HEK293 (cell line): ENCODE results near the gene CCDC184.

Experiments used
- CTCF ChIA-PET: fragments of 350-600 bp; formaldehyde crosslinking; extraction: SDS; loops from one replicate; lab custom pipeline; 2021; ENCODE audit warnings: antibody characterized with exemption; lab: Yijun Ruan, JAX
- POLR2A ChIA-PET: fragments of 300-600 bp; formaldehyde crosslinking; extraction: SDS; loops from one replicate; lab custom pipeline; 2020; ENCODE audit warnings: antibody characterized with exemption, inconsistent platforms; lab: Yijun Ruan, JAX
- H3K27ac ChIP-seq: fragments of 200-500 bp; sonication (Bioruptor generic); 2 replicates; pipeline ENCODE4 v1.5.1; 2014; ENCODE audit warnings: low read depth, low read length, control low read depth, inconsistent platforms; ENCODE audit errors: extremely low read depth
- H3K36me3 ChIP-seq, 2 experiments: fragments of 200-500 bp in 1 of 2; sonication (Bioruptor generic) in 1 of 2; 1 replicate in 1 of 2; 2 replicates in 1 of 2; pipeline ENCODE4 v1.5.1; 2014 to 2017; ENCODE audit warnings: inconsistent platforms in 2 of 2, low read length in 2 of 2; ENCODE audit not compliant: control insufficient read depth in 2 of 2, insufficient read depth in 1 of 2
- H3K4me1 ChIP-seq: fragments of 200-500 bp; sonication (Bioruptor generic); 2 replicates; pipeline ENCODE4 v1.5.1; 2014; ENCODE audit warnings: mild to moderate bottlenecking, low read length, inconsistent platforms; ENCODE audit not compliant: control insufficient read depth, insufficient read depth
- H3K4me3 ChIP-seq: 2 replicates; pipeline ENCODE4 v1.5.1; 2011; ENCODE audit warnings: low read depth, mild to moderate bottlenecking, control low read depth, low read length, moderate library complexity
- H3K9me3 ChIP-seq: fragments of 200-500 bp; sonication (Bioruptor generic); 2 replicates; pipeline ENCODE4 v1.5.1; 2014; ENCODE audit warnings: low read depth, low read length, inconsistent platforms; ENCODE audit not compliant: control insufficient read depth, insufficient read depth
- GFI1B ChIP-seq: fragments of 450-650 bp; formaldehyde crosslinking; IDR thresholded peaks from 2 replicates; pipeline ENCODE4 v1.5.1; 2016; ENCODE audit warnings: missing biosample characterization, missing genetic modification characterization
- GLI4 ChIP-seq: fragments of 450-650 bp; formaldehyde crosslinking; IDR thresholded peaks from 2 replicates; pipeline ENCODE4 v1.5.1; 2016; ENCODE audit warnings: missing biosample characterization, missing genetic modification characterization
- HOXA7 ChIP-seq: sonication (generic); formaldehyde crosslinking; IDR thresholded peaks from 2 replicates; pipeline ENCODE4 v1.8.1; 2022; ENCODE audit warnings: missing genetic modification reagents, borderline replicate concordance
- KLF8 ChIP-seq: fragments of 450-650 bp; formaldehyde crosslinking; IDR thresholded peaks from 2 replicates; pipeline ENCODE4 v1.5.1; 2016; ENCODE audit warnings: missing biosample characterization, missing genetic modification characterization
- PRDM1 ChIP-seq: fragments of 450-650 bp; formaldehyde crosslinking; IDR thresholded peaks from 2 replicates; pipeline ENCODE4; 2016; ENCODE audit warnings: missing biosample characterization, missing genetic modification characterization
- RBAK ChIP-seq: fragments of 450-650 bp; formaldehyde crosslinking; IDR thresholded peaks from 2 replicates; pipeline ENCODE4 v1.5.1; 2016; ENCODE audit warnings: missing biosample characterization, missing genetic modification characterization
- REPIN1 ChIP-seq: fragments of 450-650 bp; formaldehyde crosslinking; IDR thresholded peaks from 2 replicates; pipeline ENCODE4 v1.5.1; 2017; ENCODE audit warnings: missing biosample characterization, missing genetic modification characterization, low read depth
- SCRT2 ChIP-seq: fragments of 450-650 bp; formaldehyde crosslinking; IDR thresholded peaks from 2 replicates; pipeline ENCODE4 v1.5.1; 2016; ENCODE audit warnings: missing biosample characterization, missing genetic modification characterization
- TRIM28 ChIP-seq: IDR thresholded peaks from 2 replicates; pipeline ENCODE4 v1.6.1; 2011; ENCODE audit warnings: low read length, control low read depth, borderline replicate concordance
- WT1 ChIP-seq: fragments of 450-650 bp; formaldehyde crosslinking; IDR thresholded peaks from 2 replicates; pipeline ENCODE4 v1.5.1; 2016; ENCODE audit warnings: missing biosample characterization, missing genetic modification characterization
- ZBTB20 ChIP-seq: fragments of 450-650 bp; formaldehyde crosslinking; IDR thresholded peaks from 2 replicates; pipeline ENCODE4 v1.5.1; 2016; ENCODE audit warnings: missing biosample characterization, missing genetic modification characterization
- ZBTB8A ChIP-seq: fragments of 450-650 bp; formaldehyde crosslinking; IDR thresholded peaks from 2 replicates; pipeline ENCODE4 v1.5.1; 2016; ENCODE audit warnings: missing biosample characterization, missing genetic modification characterization
- ZEB2 ChIP-seq: fragments of 450-650 bp; formaldehyde crosslinking; IDR thresholded peaks from 2 replicates; pipeline ENCODE4 v1.5.1; 2016; ENCODE audit warnings: missing biosample characterization, missing genetic modification characterization
- ZIC2 ChIP-seq: fragments of 450-650 bp; formaldehyde crosslinking; IDR thresholded peaks from 2 replicates; pipeline ENCODE4 v1.5.1; 2016; ENCODE audit warnings: missing biosample characterization, missing genetic modification characterization
- ZNF169 ChIP-seq: fragments of 450-650 bp; formaldehyde crosslinking; IDR thresholded peaks from 2 replicates; pipeline ENCODE4 v1.5.1; 2016; ENCODE audit warnings: missing biosample characterization, missing genetic modification characterization
- ZNF2 ChIP-seq: fragments of 450-650 bp; formaldehyde crosslinking; IDR thresholded peaks from 2 replicates; pipeline ENCODE4 v1.5.1; 2016; ENCODE audit warnings: missing biosample characterization, missing genetic modification characterization
- ZNF335 ChIP-seq: fragments of 450-650 bp; formaldehyde crosslinking; conservative IDR thresholded peaks from 2 replicates; pipeline ENCODE4 v1.5.1; 2016; ENCODE audit warnings: missing biosample characterization, missing genetic modification characterization
- ZNF366 ChIP-seq: fragments of 450-650 bp; formaldehyde crosslinking; conservative IDR thresholded peaks from 2 replicates; pipeline ENCODE4 v1.5.1; 2016; ENCODE audit warnings: missing biosample characterization, missing genetic modification characterization
- ZNF391 ChIP-seq: fragments of 450-650 bp; formaldehyde crosslinking; IDR thresholded peaks from 2 replicates; pipeline ENCODE4 v1.5.1; 2016; ENCODE audit warnings: low read depth, missing biosample characterization, missing genetic modification characterization, borderline replicate concordance
- ZNF394 ChIP-seq: fragments of 450-650 bp; formaldehyde crosslinking; IDR thresholded peaks from 2 replicates; pipeline ENCODE4 v1.5.1; 2016; ENCODE audit warnings: missing biosample characterization, missing genetic modification characterization, mild to moderate bottlenecking, moderate library complexity, borderline replicate concordance
- ZNF544 ChIP-seq: fragments of 450-650 bp; formaldehyde crosslinking; IDR thresholded peaks from 2 replicates; pipeline ENCODE4 v1.5.0; 2017; ENCODE audit warnings: missing biosample characterization, missing genetic modification characterization
- ZNF777 ChIP-seq: fragments of 450-650 bp; formaldehyde crosslinking; IDR thresholded peaks from 2 replicates; pipeline ENCODE4 v1.5.1; 2017; ENCODE audit warnings: missing biosample characterization, missing genetic modification characterization, borderline replicate concordance
- ZSCAN30 ChIP-seq: fragments of 450-650 bp; IDR thresholded peaks from 2 replicates; pipeline ENCODE4 v1.5.1; 2018; ENCODE audit warnings: missing biosample characterization, mild to moderate bottlenecking, missing genetic modification characterization, moderate library complexity
- TF ChIP-seq, protein P1 (sequence below): fragments of 450-650 bp; formaldehyde crosslinking; IDR thresholded peaks from 2 replicates; pipeline ENCODE4 v1.5.1; 2016; ENCODE audit warnings: missing biosample characterization, missing genetic modification characterization, borderline replicate concordance
- TF ChIP-seq, protein P2 (sequence below): fragments of 450-650 bp; formaldehyde crosslinking; IDR thresholded peaks from 2 replicates; pipeline ENCODE4 v1.5.1; 2017; ENCODE audit warnings: missing biosample characterization, missing genetic modification characterization
- TF ChIP-seq, protein P3 (sequence below): fragments of 450-650 bp; formaldehyde crosslinking; IDR thresholded peaks from 2 replicates; pipeline ENCODE4 v1.5.1; 2016; ENCODE audit warnings: missing biosample characterization, missing genetic modification characterization
- TF ChIP-seq, protein P4 (sequence below): fragments of 450-650 bp; formaldehyde crosslinking; IDR thresholded peaks from 2 replicates; pipeline ENCODE4 v1.5.1; 2016; ENCODE audit warnings: missing biosample characterization, missing genetic modification characterization

The CCDC184 gene

DNA sequence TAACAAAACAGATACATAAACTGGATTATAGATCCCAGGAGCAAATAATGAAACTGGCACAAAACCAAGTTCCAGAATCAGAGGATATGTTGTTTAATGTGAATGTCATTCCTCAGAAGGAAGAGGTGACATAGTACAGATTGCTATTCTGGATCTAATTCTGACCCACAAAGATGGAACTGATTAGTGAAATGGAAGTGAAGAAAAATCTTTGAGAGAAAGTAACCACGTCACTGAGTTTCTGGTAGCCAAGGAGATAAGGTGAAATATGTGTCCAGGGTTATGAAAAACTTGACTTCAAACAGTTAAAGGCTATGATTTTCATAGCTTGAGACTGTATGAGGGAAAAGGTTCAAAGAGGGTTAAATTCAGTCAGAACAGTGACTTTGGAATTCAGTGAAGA lies 11.4 kb downstream of the CCDC184 start:
- H3K4me3 ChIP-seq, result no peak overlapping the region
- CTCF ChIA-PET, result interaction anchor here (0.8 to 1.2 kb wide), 3 partner anchors 18 to 359 kb away, joined by 3 to 6 read pairs (median 4); no protein-coding TSS in a partner anchor
- peaks cover 15% of the 10 kb centered on the region for H3K4me1 ChIP-seq
- no peak overlapping the region for H3K27ac ChIP-seq
- H3K9me3 ChIP-seq, result no peaks in the 10 kb centered on the region
- TF ChIP-seq ZIC2 (no peak), PRDM1 (tag by site-specific recombination) (peak; percentile 31; the same call in 1 of the 2 replicates), GLI4 (tag by site-specific recombination) (no peak)
- POLR2A ChIA-PET, result interaction anchor here (0.6 kb wide), 1 partner anchor 168 kb away, joined by 5 read pairs; no protein-coding TSS in a partner anchor
- no peaks in the 10 kb centered on the region for H3K36me3 ChIP-seq

DNA sequence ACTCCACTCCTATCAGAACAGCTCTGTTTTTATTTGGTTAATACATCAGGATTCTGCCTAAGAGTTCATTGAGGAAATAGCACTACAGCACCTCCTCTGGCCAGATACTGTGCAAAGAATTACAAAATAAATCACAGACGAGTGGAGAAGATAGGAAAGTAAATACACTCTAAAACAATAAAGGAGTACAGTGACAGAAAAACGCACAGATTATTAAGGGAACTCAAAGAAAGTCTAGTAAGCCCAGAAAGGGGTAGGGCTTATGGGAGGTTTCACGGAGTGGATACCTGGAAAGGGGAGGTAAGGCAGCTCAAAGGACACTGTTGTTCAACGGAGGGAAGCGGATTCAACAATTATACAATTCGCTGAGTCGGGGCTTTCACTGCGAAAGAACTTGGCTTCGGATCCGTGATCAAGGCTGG lies 14.1 kb downstream of the CCDC184 start:
- H3K27ac ChIP-seq, result peak overlapping the region; percentile 70
- POLR2A ChIA-PET, result interaction anchor here (0.9 to 1.8 kb wide), 3 partner anchors 14 to 491 kb away, joined by 3 to 9 read pairs (median 3); partner anchors contain the start of gene CCDC184
- no peak for TF ChIP-seq RBAK (tag by site-specific recombination)
- 0 out of 2 replicates have a peak, but pooled peaks have one; percentile 15 for TF ChIP-seq ZBTB20 (tag by site-specific recombination)
- TF ChIP-seq, protein P1, sequence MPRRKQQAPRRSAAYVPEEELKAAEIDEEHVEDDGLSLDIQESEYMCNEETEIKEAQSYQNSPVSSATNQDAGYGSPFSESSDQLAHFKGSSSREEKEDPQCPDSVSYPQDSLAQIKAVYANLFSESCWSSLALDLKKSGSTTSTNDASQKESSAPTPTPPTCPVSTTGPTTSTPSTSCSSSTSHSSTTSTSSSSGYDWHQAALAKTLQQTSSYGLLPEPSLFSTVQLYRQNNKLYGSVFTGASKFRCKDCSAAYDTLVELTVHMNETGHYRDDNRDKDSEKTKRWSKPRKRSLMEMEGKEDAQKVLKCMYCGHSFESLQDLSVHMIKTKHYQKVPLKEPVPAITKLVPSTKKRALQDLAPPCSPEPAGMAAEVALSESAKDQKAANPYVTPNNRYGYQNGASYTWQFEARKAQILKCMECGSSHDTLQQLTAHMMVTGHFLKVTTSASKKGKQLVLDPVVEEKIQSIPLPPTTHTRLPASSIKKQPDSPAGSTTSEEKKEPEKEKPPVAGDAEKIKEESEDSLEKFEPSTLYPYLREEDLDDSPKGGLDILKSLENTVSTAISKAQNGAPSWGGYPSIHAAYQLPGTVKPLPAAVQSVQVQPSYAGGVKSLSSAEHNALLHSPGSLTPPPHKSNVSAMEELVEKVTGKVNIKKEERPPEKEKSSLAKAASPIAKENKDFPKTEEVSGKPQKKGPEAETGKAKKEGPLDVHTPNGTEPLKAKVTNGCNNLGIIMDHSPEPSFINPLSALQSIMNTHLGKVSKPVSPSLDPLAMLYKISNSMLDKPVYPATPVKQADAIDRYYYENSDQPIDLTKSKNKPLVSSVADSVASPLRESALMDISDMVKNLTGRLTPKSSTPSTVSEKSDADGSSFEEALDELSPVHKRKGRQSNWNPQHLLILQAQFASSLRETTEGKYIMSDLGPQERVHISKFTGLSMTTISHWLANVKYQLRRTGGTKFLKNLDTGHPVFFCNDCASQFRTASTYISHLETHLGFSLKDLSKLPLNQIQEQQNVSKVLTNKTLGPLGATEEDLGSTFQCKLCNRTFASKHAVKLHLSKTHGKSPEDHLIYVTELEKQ (tag by site-specific recombination), result 0 out of 2 replicates have a peak, but pooled peaks have one; percentile 5
- TF ChIP-seq HOXA7 (CRISPR knock-in tag), result no peak
- TF ChIP-seq ZNF335, result peak; percentile 91
- TF ChIP-seq ZNF366 (tag by site-specific recombination), result peak; percentile 75
- TF ChIP-seq GFI1B, result peak; percentile 72
- 0 out of 2 replicates have a peak, but pooled peaks have one; percentile 18 for TF ChIP-seq KLF8 (tag by site-specific recombination)
- TF ChIP-seq SCRT2, result peak; percentile 51
- TF ChIP-seq, protein P2, sequence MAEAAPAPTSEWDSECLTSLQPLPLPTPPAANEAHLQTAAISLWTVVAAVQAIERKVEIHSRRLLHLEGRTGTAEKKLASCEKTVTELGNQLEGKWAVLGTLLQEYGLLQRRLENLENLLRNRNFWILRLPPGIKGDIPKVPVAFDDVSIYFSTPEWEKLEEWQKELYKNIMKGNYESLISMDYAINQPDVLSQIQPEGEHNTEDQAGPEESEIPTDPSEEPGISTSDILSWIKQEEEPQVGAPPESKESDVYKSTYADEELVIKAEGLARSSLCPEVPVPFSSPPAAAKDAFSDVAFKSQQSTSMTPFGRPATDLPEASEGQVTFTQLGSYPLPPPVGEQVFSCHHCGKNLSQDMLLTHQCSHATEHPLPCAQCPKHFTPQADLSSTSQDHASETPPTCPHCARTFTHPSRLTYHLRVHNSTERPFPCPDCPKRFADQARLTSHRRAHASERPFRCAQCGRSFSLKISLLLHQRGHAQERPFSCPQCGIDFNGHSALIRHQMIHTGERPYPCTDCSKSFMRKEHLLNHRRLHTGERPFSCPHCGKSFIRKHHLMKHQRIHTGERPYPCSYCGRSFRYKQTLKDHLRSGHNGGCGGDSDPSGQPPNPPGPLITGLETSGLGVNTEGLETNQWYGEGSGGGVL (tag by site-specific recombination), result no peak
- peak; percentile 76 for TF ChIP-seq ZBTB8A (tag by site-specific recombination)
- TF ChIP-seq, protein P3, sequence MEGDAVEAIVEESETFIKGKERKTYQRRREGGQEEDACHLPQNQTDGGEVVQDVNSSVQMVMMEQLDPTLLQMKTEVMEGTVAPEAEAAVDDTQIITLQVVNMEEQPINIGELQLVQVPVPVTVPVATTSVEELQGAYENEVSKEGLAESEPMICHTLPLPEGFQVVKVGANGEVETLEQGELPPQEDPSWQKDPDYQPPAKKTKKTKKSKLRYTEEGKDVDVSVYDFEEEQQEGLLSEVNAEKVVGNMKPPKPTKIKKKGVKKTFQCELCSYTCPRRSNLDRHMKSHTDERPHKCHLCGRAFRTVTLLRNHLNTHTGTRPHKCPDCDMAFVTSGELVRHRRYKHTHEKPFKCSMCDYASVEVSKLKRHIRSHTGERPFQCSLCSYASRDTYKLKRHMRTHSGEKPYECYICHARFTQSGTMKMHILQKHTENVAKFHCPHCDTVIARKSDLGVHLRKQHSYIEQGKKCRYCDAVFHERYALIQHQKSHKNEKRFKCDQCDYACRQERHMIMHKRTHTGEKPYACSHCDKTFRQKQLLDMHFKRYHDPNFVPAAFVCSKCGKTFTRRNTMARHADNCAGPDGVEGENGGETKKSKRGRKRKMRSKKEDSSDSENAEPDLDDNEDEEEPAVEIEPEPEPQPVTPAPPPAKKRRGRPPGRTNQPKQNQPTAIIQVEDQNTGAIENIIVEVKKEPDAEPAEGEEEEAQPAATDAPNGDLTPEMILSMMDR, result peak; percentile 63
- peak; percentile 11; the same call in 1 of the 2 replicates for TF ChIP-seq ZNF394 (tag by site-specific recombination)
- TF ChIP-seq REPIN1 (tag by site-specific recombination), result peak; percentile 71; the same call in 1 of the 2 replicates
- TF ChIP-seq PRDM1 (tag by site-specific recombination), result peak; percentile 87
- TF ChIP-seq ZNF544 (tag by site-specific recombination), result no peak
- TF ChIP-seq WT1 (tag by site-specific recombination), result 0 out of 2 replicates have a peak, but pooled peaks have one; percentile 21
- peak; percentile 43; the same call in 1 of the 2 replicates for TF ChIP-seq ZNF391
- peak; percentile 84; the same call in 1 of the 2 replicates for TF ChIP-seq TRIM28
- TF ChIP-seq ZNF169 (tag by site-specific recombination), result no peak
- 0 out of 2 replicates have a peak, but pooled peaks have one; percentile 33 for TF ChIP-seq ZSCAN30 (tag by site-specific recombination)
- TF ChIP-seq ZEB2 (tag by site-specific recombination), result peak; percentile 69; the same call in 1 of the 2 replicates
- peak; percentile 35; the same call in 1 of the 2 replicates for TF ChIP-seq ZNF777 (tag by site-specific recombination)
- TF ChIP-seq, protein P4, sequence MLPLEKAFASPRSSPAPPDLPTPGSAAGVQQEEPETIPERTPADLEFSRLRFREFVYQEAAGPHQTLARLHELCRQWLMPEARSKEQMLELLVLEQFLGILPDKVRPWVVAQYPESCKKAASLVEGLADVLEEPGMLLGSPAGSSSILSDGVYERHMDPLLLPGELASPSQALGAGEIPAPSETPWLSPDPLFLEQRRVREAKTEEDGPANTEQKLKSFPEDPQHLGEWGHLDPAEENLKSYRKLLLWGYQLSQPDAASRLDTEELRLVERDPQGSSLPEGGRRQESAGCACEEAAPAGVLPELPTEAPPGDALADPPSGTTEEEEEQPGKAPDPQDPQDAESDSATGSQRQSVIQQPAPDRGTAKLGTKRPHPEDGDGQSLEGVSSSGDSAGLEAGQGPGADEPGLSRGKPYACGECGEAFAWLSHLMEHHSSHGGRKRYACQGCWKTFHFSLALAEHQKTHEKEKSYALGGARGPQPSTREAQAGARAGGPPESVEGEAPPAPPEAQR (tag by site-specific recombination), result no peak
- TF ChIP-seq ZNF2 (tag by site-specific recombination), result peak; percentile 84

More for the DNA sequence above, 14.1 kb downstream of the CCDC184 start:
- CTCF ChIA-PET, result interaction anchor here (0.6 to 2.9 kb wide), 12 partner anchors 8 to 421 kb away, joined by 3 to 19 read pairs (median 4); partner anchors contain the start of genes ASB8 and CCDC184
- Histone ChIP-seq H3K4me1 (peaks cover 16% of the 10 kb centered on the region), H3K9me3 (no peaks in the 10 kb centered on the region), H3K36me3 (no peaks in the 10 kb centered on the region), H3K4me3 (peak overlapping the region; percentile 71)
